Heart right ventricle (tissue), 16 donors: Measurements from ENCODE around the gene TOX2. TPM values are rescaled to one million over a fixed set of nuclear protein-coding genes. Genes with fewer than 3 reads are reported as not detected.

ENCODE experiments used
- ATAC-seq, 8 donors: fragments of 200-7000 bp; cut with Tn5 transposase; one replicate each; pipeline ENCODE4 v1.9.1; 2020; ENCODE audit warnings: mild to moderate bottlenecking in 8 of 8, moderate library complexity in 8 of 8, moderate number of reproducible peaks in 1 of 8
- DNase-seq, 2 donors: peaks; one replicate each; pipeline ENCODE4 v3.0.0-alpha.2; 2020
- H3K27ac ChIP-seq, 10 donors: fragments of 200-600 bp; sonication (generic) in 2 of 10; one replicate each; pipeline versions ENCODE4 v1.5.0 to v1.8.0; 2020 to 2022; ENCODE audit warnings: mild to moderate bottlenecking in 3 of 10
- H3K27me3 ChIP-seq, 7 donors: fragments of 200-600 bp; one replicate each; pipeline ENCODE4 v1.8.0; 2021 to 2022; ENCODE audit warnings: mild to moderate bottlenecking in 2 of 7
- H3K36me3 ChIP-seq, 9 donors: fragments of 200-600 bp; sonication (generic) in 1 of 9; one replicate each; pipeline versions ENCODE4 v1.5.0 to v1.8.0; 2020 to 2022; ENCODE audit warnings: mild to moderate bottlenecking in 2 of 9
- H3K4me1 ChIP-seq, 9 donors: fragments of 200-600 bp; sonication (generic) in 1 of 9; one replicate each; pipeline versions ENCODE4 v1.5.0 to v1.8.0; 2020 to 2022; ENCODE audit warnings: mild to moderate bottlenecking in 4 of 9
- H3K4me3 ChIP-seq, 10 donors: fragments of 200-600 bp; sonication (generic) in 2 of 10; one replicate each; pipeline versions ENCODE4 v1.5.0 to v1.8.0; 2020 to 2022; ENCODE audit warnings: mild to moderate bottlenecking in 7 of 10, moderate library complexity in 2 of 10
- H3K9me3 ChIP-seq, 11 donors: fragments of 200-600 bp in 10 of 11; sonication (generic) in 2 of 11; one replicate each; pipeline versions ENCODE4 v1.5.0 to v1.8.0; 2013 to 2022; ENCODE audit warnings: mild to moderate bottlenecking in 2 of 11, control low read depth in 1 of 11, moderate library complexity in 1 of 11
- CTCF ChIP-seq, 9 donors: fragments of 200-600 bp; sonication (generic) in 2 of 9; IDR thresholded peaks; one replicate each; pipeline versions ENCODE4 v1.5.0 to v1.8.0; 2021 to 2022; ENCODE audit warnings: antibody characterized with exemption in 9 of 9, mild to moderate bottlenecking in 5 of 9, moderate library complexity in 1 of 9
- WGBS, 2 donors: extraction: QIAGEN DNeasy Blood & Tissue Kit; methylation state at CpG; one replicate each; pipeline ENCODE4 v1.1.7; 2013; ENCODE audit warnings: inconsistent platforms in 1 of 2; 5-methylcytosine and 5-hydroxymethylcytosine counted together
- intact Hi-C, 10 donors: fragments of 100-400 bp; cut with DNase I; formaldehyde crosslinking; loops; one replicate each; pipeline versions ENCODE4 v1.11.1 to v1.14.2; 2022
- polyA plus RNA-seq, 2 donors: library from polyadenylated mRNA; stranded (reverse); fragments of 200-250 nt; gene quantifications; one replicate each; pipeline ENCODE4 v1.2.3, GENCODE V29; 2013
- total RNA-seq, 10 donors: library from RNA; stranded (reverse); fragmentation: NEBNext Ultra II Directional in 3 of 10; extraction: Animal tissue kit (Norgen Biotek cat#: 25700) in 3 of 10; gene quantifications; one replicate each; pipeline versions ENCODE4 v1.2.1 to v1.2.4, GENCODE V29; 2021 to 2023
- donor health status: Arrhythmogenic right ventricular cardiomyopathy.
- donor health status: ischemic (EF 13 %, LVEDD 7.1; RV severe dilation, severe dysfunction).
- donor health status: healthy with polysubstance abuse.
- donor health status: DM: no; HTN: yes; CAD: no.
- donor health status: DM: no; HTN: no; CAD: no.
- donor health status: ischemic (EF 25% LVEDD 6.9; RV normal size, moderate dysfunction).
- donor health status: ischemic (EF 25% LVEDD 5.7; RV mildly dilated, moderate dysfunction).
- donor health status: healthy.
- donor health status: DM: yes; HTN: yes; CAD: no.
- donor health status: Ischemic cardiomyopathy.
- donor health status: ischemic (EF 35%, LVEDD 5.7; RV mildly dilated, moderate dysfunction).
- donor health status: nonischemic (EF 11% LVEDD 7.7; RV severe dilation, severe dysfunction).
- donor health status: DM: yes; HTN: yes; CAD: no.
- donor health status: PGD.
- donor health status: ischemic (EF 29% LVEDD 5.4; RV normal size, mild dysfunction).
- donor health status: nonischemic (EF 23%, LVEDD 6.1; RV moderate dilation, normal function).

The TOX2 gene
- total and polyA plus RNA-seq, 12 donors = 0.25 to 2.0 (median 1.1) TPM

- ATAC-seq = peak in 2 of 8 donors; percentile 24 to 46
- no peaks in the 10 kb centered on the region for H3K36me3 ChIP-seq
- no peak overlapping the region for H3K27ac ChIP-seq
- peaks cover 0 to 11% (median 0%) of the 10 kb centered on the region in 9 donors for H3K4me1 ChIP-seq
- no peak for TF ChIP-seq CTCF (IDR thresholded peaks at IDR 0.05)
- H3K27me3 ChIP-seq = peaks cover 0 to 17% (median 0%) of the 10 kb centered on the region in 7 donors
- 96% methylated on average over 5 of the region's 5 CpGs for WGBS, 2 donors
- intact Hi-C loops = no loop called here
- DNase-seq = no peak
- H3K4me3 ChIP-seq = no peak overlapping the region
- H3K9me3 ChIP-seq = peaks cover 0 to 20% (median 0%) of the 10 kb centered on the region in 11 donors
Measured at GRCh38 chr20:44098657-44099056, 184.0 kb downstream of the TOX2 start.

GRCh38 chr20:44099832-44100231 lies 185.2 kb downstream of the TOX2 start:
- no peak overlapping the region for H3K4me3 ChIP-seq
- H3K27ac ChIP-seq = no peak overlapping the region
- H3K27me3 ChIP-seq = peaks cover 0 to 19% (median 0%) of the 10 kb centered on the region in 7 donors
- peaks cover 0 to 20% (median 0%) of the 10 kb centered on the region in 11 donors for H3K9me3 ChIP-seq
- DNase-seq (no peak), ATAC-seq (no peak)
- intact Hi-C loops = no loop called here
- 27 to 45% methylated on average over 7 of the region's 7 CpGs for WGBS, 2 donors
- H3K36me3 ChIP-seq = no peaks in the 10 kb centered on the region
- no peak for TF ChIP-seq CTCF (IDR thresholded peaks at IDR 0.05)
- H3K4me1 ChIP-seq = peaks cover 0 to 14% (median 0%) of the 10 kb centered on the region in 9 donors

- Histone ChIP-seq H3K27ac (no peak overlapping the region), H3K4me1 (peaks cover 0 to 21% (median 0%) of the 10 kb centered on the region in 9 donors), H3K4me3 (no peak overlapping the region), H3K27me3 (peaks cover 0 to 32% (median 0%) of the 10 kb centered on the region in 7 donors), H3K9me3 (peaks cover 0 to 20% (median 0%) of the 10 kb centered on the region in 11 donors), H3K36me3 (no peaks in the 10 kb centered on the region)
- DNase-seq = no peak
- no peak for ATAC-seq
- WGBS, 2 donors = 96 to 97% methylated on average over 1 of the region's 1 CpG
- TF ChIP-seq CTCF (IDR thresholded peaks at IDR 0.05) = no peak
- intact Hi-C loops = no loop called here
Measured at GRCh38 chr20:44102582-44102981, 187.9 kb downstream of the TOX2 start.

- peaks cover 0 to 26% (median 0%) of the 10 kb centered on the region in 11 donors for H3K9me3 ChIP-seq
- no peak overlapping the region for H3K27ac ChIP-seq
- no peak for TF ChIP-seq CTCF (IDR thresholded peaks at IDR 0.05)
- ATAC-seq (peak in 4 of 8 donors; percentile 40 to 60 (median 46)), DNase-seq (no peak)
- H3K4me1 ChIP-seq = peaks cover 0 to 13% (median 0%) of the 10 kb centered on the region in 9 donors
- intact Hi-C loops = no loop called here
- no peaks in the 10 kb centered on the region for H3K36me3 ChIP-seq
- 36 to 45% methylated on average over 7 of the region's 7 CpGs for WGBS, 2 donors
- no peak overlapping the region for H3K4me3 ChIP-seq
- peaks cover 0 to 32% (median 0%) of the 10 kb centered on the region in 7 donors for H3K27me3 ChIP-seq
Measured at GRCh38 chr20:44104798-44105517, 190.3 kb downstream of the TOX2 start.
